ENCODE results near the gene TMEM37. TPM values are rescaled to one million over a fixed set of nuclear protein-coding genes. Genes with fewer than 3 reads are reported as not detected.

Gene TMEM37
- total RNA-seq, 1 donor from 2014 or later = not detected

DNA sequence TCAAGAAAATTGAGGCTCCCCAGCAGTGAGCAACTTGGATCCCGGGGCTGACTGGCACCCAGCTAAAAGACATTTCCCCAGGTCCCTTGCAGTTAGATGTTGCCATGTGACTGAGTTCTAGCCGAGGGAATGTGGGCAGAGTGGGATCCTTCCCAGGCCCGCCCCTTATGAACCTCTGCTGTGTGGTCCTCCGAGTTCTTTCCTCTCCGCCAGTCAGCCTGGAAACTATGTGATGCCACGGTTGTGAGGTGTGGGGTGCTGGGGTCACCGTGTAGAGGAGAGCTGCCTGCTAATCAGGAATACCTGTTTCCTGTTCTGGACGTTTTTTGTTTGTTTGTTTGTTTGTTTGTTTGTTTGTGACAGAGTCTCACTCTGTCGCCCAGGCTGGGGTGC is 45.5 kb downstream of the TMEM37 start:
- H3K36me3 ChIP-seq (ENCODE audit: control insufficient read depth, insufficient read depth, low read length) = no peaks in the 10 kb centered on the region
- TF ChIP-seq, protein P1, sequence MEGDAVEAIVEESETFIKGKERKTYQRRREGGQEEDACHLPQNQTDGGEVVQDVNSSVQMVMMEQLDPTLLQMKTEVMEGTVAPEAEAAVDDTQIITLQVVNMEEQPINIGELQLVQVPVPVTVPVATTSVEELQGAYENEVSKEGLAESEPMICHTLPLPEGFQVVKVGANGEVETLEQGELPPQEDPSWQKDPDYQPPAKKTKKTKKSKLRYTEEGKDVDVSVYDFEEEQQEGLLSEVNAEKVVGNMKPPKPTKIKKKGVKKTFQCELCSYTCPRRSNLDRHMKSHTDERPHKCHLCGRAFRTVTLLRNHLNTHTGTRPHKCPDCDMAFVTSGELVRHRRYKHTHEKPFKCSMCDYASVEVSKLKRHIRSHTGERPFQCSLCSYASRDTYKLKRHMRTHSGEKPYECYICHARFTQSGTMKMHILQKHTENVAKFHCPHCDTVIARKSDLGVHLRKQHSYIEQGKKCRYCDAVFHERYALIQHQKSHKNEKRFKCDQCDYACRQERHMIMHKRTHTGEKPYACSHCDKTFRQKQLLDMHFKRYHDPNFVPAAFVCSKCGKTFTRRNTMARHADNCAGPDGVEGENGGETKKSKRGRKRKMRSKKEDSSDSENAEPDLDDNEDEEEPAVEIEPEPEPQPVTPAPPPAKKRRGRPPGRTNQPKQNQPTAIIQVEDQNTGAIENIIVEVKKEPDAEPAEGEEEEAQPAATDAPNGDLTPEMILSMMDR (IDR thresholded peaks at IDR 0.05; ENCODE audit: insufficient read depth, low read length, severe bottlenecking) = no peak
- no peak overlapping the region for H3K4me3 ChIP-seq (ENCODE audit: low read depth, low read length)
- FAIRE-seq (no peak), DNase-seq (ENCODE audit: low read depth) (no peak)
- H3K27me3 ChIP-seq (ENCODE audit: control insufficient read depth, insufficient read depth, low read length) = no peaks in the 10 kb centered on the region

GRCh38 chr2:119478188-119478977 is 46.7 kb downstream of the TMEM37 start:
- no peak for FAIRE-seq
- TF ChIP-seq, protein P1 (IDR thresholded peaks at IDR 0.05; ENCODE audit: insufficient read depth, low read length, severe bottlenecking) = no peak

GRCh38 chr2:119478978-119479295 is 47.3 kb downstream of the TMEM37 start:
- no peaks in the 10 kb centered on the region for H3K36me3 ChIP-seq (ENCODE audit: control insufficient read depth, insufficient read depth, low read length)
- no peak overlapping the region for H3K4me3 ChIP-seq (ENCODE audit: low read depth, low read length)
- no peaks in the 10 kb centered on the region for H3K27me3 ChIP-seq (ENCODE audit: control insufficient read depth, insufficient read depth, low read length)
- FAIRE-seq = no peak
- no peak for DNase-seq (ENCODE audit: low read depth)
- TF ChIP-seq, protein P1 (IDR thresholded peaks at IDR 0.05; ENCODE audit: insufficient read depth, low read length, severe bottlenecking) = no peak

More at GRCh38 chr2:119478188-119478977, 46.7 kb downstream of the TMEM37 start:
- Histone ChIP-seq H3K36me3 (ENCODE audit: control insufficient read depth, insufficient read depth, low read length) (no peaks in the 10 kb centered on the region), H3K4me3 (ENCODE audit: low read depth, low read length) (no peak overlapping the region), H3K27me3 (ENCODE audit: control insufficient read depth, insufficient read depth, low read length) (no peaks in the 10 kb centered on the region)
- DNase-seq (ENCODE audit: low read depth) = no peak

DNA sequence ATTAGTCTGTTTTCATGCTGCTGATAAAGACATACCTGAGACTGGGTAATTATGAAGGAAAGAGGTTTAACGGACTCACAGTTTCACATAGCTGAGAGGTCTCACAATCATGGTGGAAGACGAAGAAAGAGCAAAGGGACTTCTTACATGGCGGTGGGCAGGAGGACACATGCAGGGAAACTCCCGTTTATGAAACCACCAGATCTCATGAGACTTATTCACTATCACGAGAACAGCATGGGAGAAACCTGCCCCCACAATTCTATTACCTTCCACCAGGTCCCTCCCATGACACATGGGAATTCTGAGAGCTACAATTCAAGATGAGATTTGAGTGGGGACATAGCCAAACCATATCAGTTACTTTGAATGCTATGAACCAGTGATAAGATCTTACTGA is 48.5 kb downstream of the TMEM37 start:
- DNase-seq (ENCODE audit: low read depth) (no peak), FAIRE-seq (no peak)
- TF ChIP-seq, protein P1 (IDR thresholded peaks at IDR 0.05; ENCODE audit: insufficient read depth, low read length, severe bottlenecking) = no peak
- H3K36me3 ChIP-seq (ENCODE audit: control insufficient read depth, insufficient read depth, low read length) = no peaks in the 10 kb centered on the region
- H3K4me3 ChIP-seq (ENCODE audit: low read depth, low read length) = no peak overlapping the region
- no peaks in the 10 kb centered on the region for H3K27me3 ChIP-seq (ENCODE audit: control insufficient read depth, insufficient read depth, low read length)

- H3K4me3 ChIP-seq (ENCODE audit: low read depth, low read length) = no peak overlapping the region
- FAIRE-seq (no peak), DNase-seq (ENCODE audit: low read depth) (no peak)
- no peaks in the 10 kb centered on the region for H3K27me3 ChIP-seq (ENCODE audit: control insufficient read depth, insufficient read depth, low read length)
- H3K36me3 ChIP-seq (ENCODE audit: control insufficient read depth, insufficient read depth, low read length) = no peaks in the 10 kb centered on the region
- TF ChIP-seq, protein P1 (IDR thresholded peaks at IDR 0.05; ENCODE audit: insufficient read depth, low read length, severe bottlenecking) = no peak
These were observed 49.1 kb downstream of the TMEM37 start for GRCh38 chr2:119480718-119481142.
